ENCODE results near the gene CCHCR1. TPM values are rescaled to one million over a fixed set of nuclear protein-coding genes. Genes with fewer than 3 reads are reported as not detected.
"Not testable (repeated sequence)": the region's sequence is repeated elsewhere in the genome, so short reads cannot be mapped to it uniquely, and the experiment has no call there.

CCHCR1 gene
- total RNA-seq, 4 donors from 2014 or later = 13.8 to 25.1 (median 18.7) TPM

DNA sequence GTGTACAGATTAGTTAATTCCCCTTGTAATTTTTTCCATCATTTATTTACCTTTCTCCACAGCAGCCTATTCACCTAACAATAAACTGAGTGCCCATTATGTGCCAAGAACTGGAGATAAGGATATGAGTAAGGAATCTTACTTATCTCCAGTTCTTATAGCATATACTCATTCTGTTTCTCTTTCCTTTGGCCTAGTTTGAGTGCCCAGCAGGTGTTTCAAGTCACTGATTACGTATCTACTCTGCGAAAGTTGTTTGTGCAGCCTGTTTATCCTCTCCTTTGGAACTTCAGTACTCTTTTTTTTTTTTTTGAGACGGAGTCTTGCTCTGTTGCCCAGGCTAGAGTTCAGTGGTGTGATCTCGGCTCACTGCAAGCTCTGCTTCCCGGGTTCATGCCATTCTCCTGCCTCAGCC, 30.2 kb upstream of the CCHCR1 start:
- DNase-seq (ENCODE audit: low spot score in 2 of 2) = no peak
- no peaks in the 10 kb centered on the region for H3K9me3 ChIP-seq
- TF ChIP-seq, protein P1, sequence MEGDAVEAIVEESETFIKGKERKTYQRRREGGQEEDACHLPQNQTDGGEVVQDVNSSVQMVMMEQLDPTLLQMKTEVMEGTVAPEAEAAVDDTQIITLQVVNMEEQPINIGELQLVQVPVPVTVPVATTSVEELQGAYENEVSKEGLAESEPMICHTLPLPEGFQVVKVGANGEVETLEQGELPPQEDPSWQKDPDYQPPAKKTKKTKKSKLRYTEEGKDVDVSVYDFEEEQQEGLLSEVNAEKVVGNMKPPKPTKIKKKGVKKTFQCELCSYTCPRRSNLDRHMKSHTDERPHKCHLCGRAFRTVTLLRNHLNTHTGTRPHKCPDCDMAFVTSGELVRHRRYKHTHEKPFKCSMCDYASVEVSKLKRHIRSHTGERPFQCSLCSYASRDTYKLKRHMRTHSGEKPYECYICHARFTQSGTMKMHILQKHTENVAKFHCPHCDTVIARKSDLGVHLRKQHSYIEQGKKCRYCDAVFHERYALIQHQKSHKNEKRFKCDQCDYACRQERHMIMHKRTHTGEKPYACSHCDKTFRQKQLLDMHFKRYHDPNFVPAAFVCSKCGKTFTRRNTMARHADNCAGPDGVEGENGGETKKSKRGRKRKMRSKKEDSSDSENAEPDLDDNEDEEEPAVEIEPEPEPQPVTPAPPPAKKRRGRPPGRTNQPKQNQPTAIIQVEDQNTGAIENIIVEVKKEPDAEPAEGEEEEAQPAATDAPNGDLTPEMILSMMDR (IDR thresholded peaks at IDR 0.05) = no peak
- TF ChIP-seq EP300 (IDR thresholded peaks at IDR 0.05) (no peak), POLR2A (IDR thresholded peaks at IDR 0.05) (no peak)
- H3K27ac ChIP-seq = no peak overlapping the region
- H3K27me3 ChIP-seq = no peaks in the 10 kb centered on the region
- no peak overlapping the region for H3K4me3 ChIP-seq
- H3K36me3 ChIP-seq = no peaks in the 10 kb centered on the region
- 89 to 94% methylated on average over 5 of the region's 5 CpGs for WGBS, 2 donors
- H3K4me1 ChIP-seq = no peaks in the 10 kb centered on the region

DNA sequence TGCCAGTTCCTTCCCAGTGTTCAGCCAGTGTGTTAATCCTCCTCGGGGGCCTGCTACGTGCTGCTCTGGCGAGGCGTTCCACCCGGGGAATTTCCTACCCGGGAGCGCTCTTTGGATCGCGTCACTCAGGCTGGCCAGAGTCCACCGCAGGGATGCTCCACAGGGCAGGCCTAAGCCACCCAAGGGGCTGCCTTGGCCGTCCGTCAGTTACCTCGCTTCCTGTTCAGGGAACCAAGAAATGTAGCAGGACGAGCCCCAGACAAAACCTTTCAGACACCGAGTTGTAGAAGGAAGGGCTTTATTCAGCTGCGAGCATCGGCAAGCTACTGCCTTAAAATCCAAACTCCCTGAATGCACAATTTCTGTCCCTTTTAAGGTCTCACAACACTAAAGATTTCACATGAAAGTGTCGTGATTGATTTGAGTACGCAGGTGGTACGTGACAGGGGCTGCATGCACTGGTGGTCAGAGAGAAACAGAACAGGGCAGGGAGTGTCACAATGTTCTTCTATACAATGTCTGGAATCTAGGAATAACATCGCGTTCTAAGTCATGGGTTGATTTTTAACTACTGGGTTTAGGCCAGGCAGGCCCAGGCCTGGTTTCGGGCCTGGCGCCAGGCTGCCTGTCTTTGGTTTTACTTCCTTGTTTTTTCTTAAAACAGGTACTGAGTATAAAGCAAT, 28.6 kb upstream of the CCHCR1 start:
- Histone ChIP-seq H3K27me3 (no peaks in the 10 kb centered on the region), H3K4me1 (no peaks in the 10 kb centered on the region), H3K36me3 (no peaks in the 10 kb centered on the region), H3K27ac (peak overlapping the region; percentile 20 to 82 (median 69)), H3K9me3 (no peaks in the 10 kb centered on the region), H3K4me3 (peak overlapping the region in 3 of 4 donors; percentile 7 to 31 (median 19))
- WGBS, 2 donors = 66 to 73% methylated on average over 22 to 24 of the region's 24 CpGs
- TF ChIP-seq EP300 (IDR thresholded peaks at IDR 0.05) = no peak
- TF ChIP-seq, protein P1 (IDR thresholded peaks at IDR 0.05) = no peak
- TF ChIP-seq POLR2A (IDR thresholded peaks at IDR 0.05) = no peak
- peak in 1 of 2 donors; percentile 27 for DNase-seq (ENCODE audit: low spot score in 2 of 2)

DNA sequence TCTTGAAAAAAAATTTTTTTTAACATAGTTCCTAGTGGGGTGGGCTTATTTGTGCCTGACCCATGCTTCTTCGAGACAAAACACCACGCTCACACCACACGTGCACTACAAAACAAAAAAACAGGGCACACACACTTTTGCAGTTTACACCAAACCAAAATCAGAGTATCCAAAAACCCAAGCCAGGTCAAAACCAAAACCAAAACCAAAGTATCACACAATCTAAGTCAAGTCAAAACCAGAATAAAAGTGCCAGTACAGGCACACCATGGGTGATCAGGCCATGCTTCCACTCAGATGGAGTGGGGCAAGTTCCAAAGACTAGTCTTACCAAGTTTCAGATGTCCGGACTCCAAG, 28.1 kb upstream of the CCHCR1 start:
- WGBS, 2 donors = 85 to 89% methylated on average over 4 of the region's 4 CpGs
- peak overlapping the region in 3 of 4 donors; percentile 7 to 31 (median 19) for H3K4me3 ChIP-seq
- H3K36me3 ChIP-seq; H3K4me1 ChIP-seq; DNase-seq (ENCODE audit: low spot score in 2 of 2); H3K9me3 ChIP-seq; H3K27me3 ChIP-seq: not testable (repeated sequence)
- H3K27ac ChIP-seq = peak overlapping the region; percentile 20 to 82 (median 69)

DNA sequence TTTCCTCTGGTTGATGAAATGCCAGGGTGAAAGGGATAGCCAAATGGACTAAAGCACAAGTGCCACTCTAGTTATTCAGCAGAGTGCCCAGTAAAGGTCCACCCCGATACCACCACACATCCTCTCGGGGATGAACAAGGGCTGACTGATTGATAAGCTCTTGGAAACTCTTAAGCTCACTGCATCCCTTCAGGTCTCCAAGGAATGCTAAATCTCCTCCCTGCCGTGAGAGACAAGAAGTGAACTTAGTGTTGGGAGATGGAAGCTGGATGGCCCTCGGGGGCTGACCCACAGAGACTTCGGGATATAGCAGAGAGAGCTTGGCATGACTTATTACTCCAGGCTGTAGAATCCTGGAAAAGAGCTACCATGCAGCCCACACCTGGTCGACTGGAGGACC, 26.3 kb upstream of the CCHCR1 start:
- not testable (repeated sequence) for H3K27me3 ChIP-seq; H3K4me3 ChIP-seq; H3K36me3 ChIP-seq; H3K4me1 ChIP-seq; DNase-seq (ENCODE audit: low spot score in 2 of 2); H3K9me3 ChIP-seq; H3K27ac ChIP-seq
- 56 to 58% methylated on average over 6 of the region's 6 CpGs for WGBS, 2 donors

DNA sequence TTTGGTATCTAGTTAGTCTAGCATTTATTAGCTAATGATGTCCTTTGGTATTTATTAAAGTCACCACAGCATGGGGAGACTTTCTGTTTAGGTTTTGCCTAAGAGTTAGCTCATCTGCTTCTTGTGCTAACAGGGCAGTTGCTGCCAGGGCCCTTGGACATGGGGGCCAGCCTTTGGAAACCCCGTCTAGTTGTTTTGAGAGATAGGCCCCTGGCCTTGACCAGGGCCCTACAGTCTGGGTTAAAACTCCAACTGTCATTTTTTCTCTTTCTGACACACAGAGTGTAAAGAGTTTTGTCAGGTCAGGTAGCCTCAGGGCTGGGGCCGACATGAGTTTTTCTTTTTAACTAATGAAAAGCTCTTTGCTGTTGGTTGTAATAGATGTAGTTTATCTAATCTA, 25.7 kb upstream of the CCHCR1 start:
- not testable (repeated sequence) for H3K4me3 ChIP-seq; H3K4me1 ChIP-seq; H3K27ac ChIP-seq; H3K36me3 ChIP-seq; H3K27me3 ChIP-seq; H3K9me3 ChIP-seq; DNase-seq (ENCODE audit: low spot score in 2 of 2)
- 78 to 88% methylated on average over 2 of the region's 2 CpGs for WGBS, 2 donors

DNA sequence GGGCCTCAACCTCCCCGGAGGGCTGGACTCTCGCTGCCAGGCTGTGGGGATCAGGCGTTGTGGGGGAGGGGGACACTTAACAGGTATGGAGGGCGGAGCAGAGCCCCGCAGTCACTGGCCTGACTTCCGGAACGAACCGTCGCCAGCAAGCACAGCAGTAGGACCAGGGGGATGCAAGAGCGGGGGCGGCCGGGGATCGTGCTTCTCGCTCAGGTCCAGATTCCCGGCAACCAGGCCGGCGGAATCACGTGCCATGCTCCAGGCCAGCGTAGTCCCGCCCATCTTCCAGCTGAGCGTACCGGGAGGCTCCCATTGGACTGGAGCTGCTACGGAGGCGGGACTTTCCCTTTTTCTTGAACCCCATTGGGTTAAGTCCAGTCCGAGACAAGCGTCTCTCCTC, 22.9 kb upstream of the CCHCR1 start:
- Histone ChIP-seq H3K36me3 (no peaks in the 10 kb centered on the region), H3K9me3 (no peaks in the 10 kb centered on the region), H3K27me3 (no peaks in the 10 kb centered on the region), H3K27ac (peak overlapping the region in 1 of 4 donors; percentile 40), H3K4me1 (no peaks in the 10 kb centered on the region), H3K4me3 (peak overlapping the region in 3 of 4 donors; percentile 20 to 49 (median 38))
- 48 to 90% methylated on average over 20 to 26 of the region's 26 CpGs for WGBS, 2 donors
- TF ChIP-seq, protein P1 (IDR thresholded peaks at IDR 0.05) = no peak
- TF ChIP-seq POLR2A (IDR thresholded peaks at IDR 0.05) = no peak
- no peak for TF ChIP-seq EP300 (IDR thresholded peaks at IDR 0.05)
- DNase-seq (ENCODE audit: low spot score in 2 of 2) = peak in 1 of 2 donors; percentile 70

DNA sequence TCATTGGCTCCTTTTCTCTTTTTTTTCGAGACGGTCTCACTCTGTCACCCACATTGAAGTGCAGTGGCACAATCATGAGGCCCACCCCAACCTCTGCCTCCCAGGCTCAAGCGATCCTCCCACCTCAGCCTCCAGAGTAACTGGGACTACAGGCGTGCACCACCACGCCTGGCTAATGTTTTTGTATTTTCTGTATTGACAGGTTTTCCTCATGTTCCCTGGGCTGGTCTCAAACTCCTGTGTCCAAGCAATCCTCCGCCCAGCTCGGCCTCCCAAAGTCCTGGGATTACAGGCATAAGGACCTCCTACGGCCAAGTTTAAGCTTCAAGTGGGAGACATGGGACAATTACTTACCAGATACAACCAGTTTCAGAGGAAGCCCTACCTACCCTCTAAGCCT, 22.3 kb upstream of the CCHCR1 start:
- Histone ChIP-seq H3K9me3 (no peaks in the 10 kb centered on the region), H3K36me3 (no peaks in the 10 kb centered on the region), H3K27me3 (no peaks in the 10 kb centered on the region), H3K4me3 (peak overlapping the region in 2 of 4 donors; percentile 38 to 49), H3K4me1 (no peaks in the 10 kb centered on the region), H3K27ac (peak overlapping the region in 1 of 4 donors; percentile 40)
- DNase-seq (ENCODE audit: low spot score in 2 of 2) = no peak
- WGBS, 2 donors = 92 to 96% methylated on average over 8 of the region's 8 CpGs
- TF ChIP-seq, protein P1 (IDR thresholded peaks at IDR 0.05) = no peak
- TF ChIP-seq POLR2A (IDR thresholded peaks at IDR 0.05) = no peak
- no peak for TF ChIP-seq EP300 (IDR thresholded peaks at IDR 0.05)

Data from tibial nerve (tissue), 4 donors.